CD4-positive, alpha-beta T cell treated with Interleukin-21 for 1 hour (primary cell): Measurements from ENCODE around the gene BLID.

Experiments used
- DNase-seq: peaks from one replicate; pipeline ENCODE4 v3.0.0-alpha.2; 2020

The BLID gene

GRCh38 chr11:122115524-122116379 lies at the start of gene BLID:
TSS of gene BLID (minus strand) at chr11:122116215. CDS start at chr11:122115922, 293 bp downstream.
- no peak for DNase-seq

GRCh38 chr11:122163053-122163819 lies 47.2 kb upstream of the BLID start:
- no peak for DNase-seq

- no peak for DNase-seq
Observed at GRCh38 chr11:122162095-122162494, 46.1 kb upstream of the BLID start.

GRCh38 chr11:122160841-122161590 lies 45.0 kb upstream of the BLID start:
- DNase-seq = no peak

GRCh38 chr11:122159861-122160260 lies 43.8 kb upstream of the BLID start:
- no peak for DNase-seq

GRCh38 chr11:122159173-122159721 lies 43.2 kb upstream of the BLID start:
- no peak for DNase-seq

GRCh38 chr11:122158171-122158570 lies 42.2 kb upstream of the BLID start:
- DNase-seq = no peak

GRCh38 chr11:122157653-122158161 lies 41.7 kb upstream of the BLID start:
- DNase-seq = no peak

GRCh38 chr11:122156940-122157382 lies 40.9 kb upstream of the BLID start:
- no peak for DNase-seq

- no peak for DNase-seq
Observed at GRCh38 chr11:122155765-122156527, 39.9 kb upstream of the BLID start.

GRCh38 chr11:122154994-122155393 lies 39.0 kb upstream of the BLID start:
- no peak for DNase-seq

GRCh38 chr11:122154227-122154626 lies 38.2 kb upstream of the BLID start:
- DNase-seq = no peak

GRCh38 chr11:122153746-122154145 lies 37.7 kb upstream of the BLID start:
- DNase-seq = no peak

- no peak for DNase-seq
Observed at GRCh38 chr11:122150216-122151124, 34.5 kb upstream of the BLID start.

GRCh38 chr11:122149202-122149601 lies 33.2 kb upstream of the BLID start:
- DNase-seq = no peak

GRCh38 chr11:122146475-122146874 lies 30.5 kb upstream of the BLID start:
- DNase-seq = no peak

GRCh38 chr11:122145715-122146274 lies 29.8 kb upstream of the BLID start:
- no peak for DNase-seq

GRCh38 chr11:122144752-122145151 lies 28.7 kb upstream of the BLID start:
- DNase-seq = no peak

- DNase-seq = no peak
Observed at GRCh38 chr11:122141725-122142124, 25.7 kb upstream of the BLID start.

- no peak for DNase-seq
Observed at GRCh38 chr11:122140500-122140899, 24.5 kb upstream of the BLID start.

GRCh38 chr11:122139595-122139866 lies 23.5 kb upstream of the BLID start:
- DNase-seq = no peak
